HG02970 (cell line): ENCODE data around the gene MYRIP.
"Not testable (repeated sequence)": the region's sequence is repeated elsewhere in the genome, so short reads cannot be mapped to it uniquely, and the experiment has no call there.

Experiments used
- ATAC-seq: cut with Tn5 transposase; IDR thresholded peaks from one replicate; pipeline ENCODE4 v1.9.1; 2021; ENCODE audit warnings: mild to moderate bottlenecking, moderate library complexity, moderate number of reproducible peaks; ENCODE audit not compliant: unreplicated experiment, low FRiP score

Gene MYRIP

DNA sequence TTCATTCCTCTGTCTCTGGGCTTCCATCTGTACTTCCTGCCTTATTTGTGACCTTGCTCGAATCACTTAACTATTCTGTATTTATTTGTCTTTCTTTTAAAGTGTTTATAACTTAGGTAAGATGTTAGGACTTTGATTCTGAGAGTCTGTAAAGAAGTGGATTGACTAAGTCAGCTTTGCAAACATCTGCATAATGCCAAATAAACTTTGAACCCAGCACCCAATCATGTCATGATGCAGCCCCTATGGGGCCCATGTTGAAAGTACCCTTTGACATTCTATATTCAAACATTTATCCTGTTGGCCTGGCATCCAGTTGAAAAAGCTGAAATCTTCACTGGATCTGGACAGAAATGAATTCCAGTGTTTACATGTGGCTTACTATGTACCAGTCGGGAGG is 3.8 kb upstream of the MYRIP start:
- no peak for ATAC-seq

DNA sequence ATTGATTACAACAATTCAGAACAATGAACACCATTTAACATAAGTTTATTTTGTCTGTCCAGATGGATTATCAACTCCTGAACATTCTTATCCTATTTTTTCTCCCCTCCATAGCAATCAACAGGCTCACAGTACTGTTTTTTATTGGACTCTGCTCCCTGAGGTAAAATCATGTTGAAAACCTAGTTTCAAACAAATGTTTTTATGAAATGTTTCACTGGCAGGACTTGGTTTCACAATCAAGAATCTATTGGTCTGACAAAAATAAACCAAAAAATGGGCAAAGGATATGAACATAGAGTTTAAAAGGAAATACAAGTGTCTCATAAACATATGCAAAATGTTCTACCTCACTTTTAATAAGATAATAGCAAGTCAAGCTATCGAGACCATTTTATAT is 2.6 kb upstream of the MYRIP start:
- no peak for ATAC-seq

DNA sequence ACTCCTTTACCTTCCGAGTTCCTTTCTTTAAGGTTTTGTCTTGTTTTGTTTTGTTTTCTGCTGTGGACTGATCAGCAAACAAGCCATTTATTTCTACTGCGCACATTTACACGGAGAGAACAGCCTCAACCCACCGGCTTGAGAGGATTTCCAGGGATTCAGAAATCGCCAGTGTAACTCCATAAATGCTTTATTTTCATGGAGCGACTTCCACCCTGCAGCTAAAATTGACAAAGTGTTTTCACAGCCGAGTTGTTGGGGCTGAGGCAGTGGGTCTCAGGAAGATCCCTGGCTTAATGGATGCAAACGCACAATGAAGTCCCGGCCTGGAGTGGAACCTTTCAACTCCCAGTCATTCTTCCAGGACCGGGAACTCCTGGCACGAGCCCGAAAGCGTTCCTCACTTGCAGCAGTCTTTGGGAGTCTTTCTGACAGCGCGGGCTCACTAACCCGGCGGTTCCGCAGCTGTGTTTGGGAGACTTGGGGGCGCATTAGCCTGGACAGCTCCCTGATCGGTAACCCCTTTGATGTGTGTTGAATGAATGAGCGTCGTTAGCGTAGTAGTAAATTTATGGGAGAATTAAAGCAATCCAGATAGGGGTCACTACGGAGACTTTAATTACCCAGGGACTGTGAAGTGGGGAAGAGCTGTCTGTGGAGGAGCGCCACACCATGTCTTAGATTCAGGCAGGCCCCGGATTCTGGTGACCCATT is 785 bp upstream of the MYRIP start:
- no peak for ATAC-seq

DNA sequence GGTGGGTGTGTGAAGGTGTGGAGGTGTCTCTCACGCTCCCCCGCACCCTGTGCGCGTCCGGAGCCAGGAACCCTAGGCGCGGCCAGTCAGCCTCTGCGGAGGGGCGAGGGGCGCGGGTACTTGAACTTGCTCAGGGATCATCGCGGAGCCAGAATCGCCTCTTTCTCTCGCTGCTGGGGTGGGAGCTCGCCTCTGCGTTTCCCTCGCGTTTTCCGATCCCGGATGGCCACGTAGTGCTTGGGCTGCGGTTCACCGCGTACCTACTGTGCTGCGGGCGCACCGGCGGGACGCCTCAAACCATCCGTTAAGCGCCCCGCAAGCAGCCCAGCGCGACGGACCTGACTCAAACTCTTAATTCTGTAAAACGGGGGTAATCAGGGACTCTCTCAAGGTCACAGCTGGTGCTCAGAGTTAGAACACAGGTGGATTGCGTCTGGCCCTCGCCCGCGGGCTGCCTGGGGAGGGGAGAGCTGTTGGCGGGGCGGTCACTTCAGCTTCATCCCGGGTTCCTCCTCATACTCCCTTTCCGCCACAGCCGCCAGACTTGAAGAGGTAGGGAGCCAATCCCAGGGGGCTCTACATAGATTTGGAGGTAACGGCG is 686 bp downstream of the MYRIP start:
- no peak for ATAC-seq

DNA sequence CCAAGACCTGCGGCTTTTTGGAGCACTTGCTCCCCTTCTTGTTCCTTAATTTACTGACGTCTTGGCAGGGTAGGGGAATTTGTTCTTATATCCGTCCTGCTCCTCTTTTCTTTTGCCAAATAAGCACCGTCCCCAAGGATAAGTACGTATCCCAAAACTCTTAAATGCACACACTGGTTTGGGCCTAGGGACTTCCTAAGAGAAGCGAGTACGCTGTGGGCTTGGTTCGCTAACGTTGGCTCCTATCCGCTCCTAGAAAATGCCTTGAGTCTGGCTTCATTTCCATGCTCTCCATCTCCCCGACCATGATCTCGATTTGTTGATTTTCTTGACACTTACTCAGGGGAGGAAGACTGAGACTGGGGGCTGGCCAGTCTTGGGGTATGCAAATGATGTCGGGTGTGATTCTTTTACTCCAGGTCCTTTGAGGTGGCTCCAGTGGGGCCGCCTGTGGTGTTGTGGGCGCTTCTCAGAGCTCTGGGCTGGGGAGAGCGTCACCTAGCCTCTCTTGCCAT is 1.3 kb downstream of the MYRIP start:
- ATAC-seq, result no peak

DNA sequence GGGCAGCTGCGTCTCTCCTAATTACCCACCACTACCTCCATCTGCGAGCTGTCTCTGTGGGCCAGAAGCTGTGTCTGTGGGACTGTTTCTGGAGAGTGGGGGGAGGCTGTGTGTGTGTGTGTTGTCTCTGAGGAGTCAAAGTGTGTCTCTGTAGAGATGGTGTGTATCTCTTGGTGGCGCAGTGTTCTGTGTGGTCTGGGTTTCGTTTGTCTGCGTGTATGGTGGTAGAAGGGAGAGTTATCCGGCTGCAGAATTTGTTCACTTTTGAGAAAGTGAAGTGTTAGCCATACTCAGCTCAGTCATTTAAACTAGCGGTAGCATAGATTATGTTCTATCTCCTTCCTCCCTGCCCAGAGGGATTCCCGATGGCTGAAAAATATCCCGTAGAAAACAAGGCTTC is 2.2 kb downstream of the MYRIP start:
- no peak for ATAC-seq

DNA sequence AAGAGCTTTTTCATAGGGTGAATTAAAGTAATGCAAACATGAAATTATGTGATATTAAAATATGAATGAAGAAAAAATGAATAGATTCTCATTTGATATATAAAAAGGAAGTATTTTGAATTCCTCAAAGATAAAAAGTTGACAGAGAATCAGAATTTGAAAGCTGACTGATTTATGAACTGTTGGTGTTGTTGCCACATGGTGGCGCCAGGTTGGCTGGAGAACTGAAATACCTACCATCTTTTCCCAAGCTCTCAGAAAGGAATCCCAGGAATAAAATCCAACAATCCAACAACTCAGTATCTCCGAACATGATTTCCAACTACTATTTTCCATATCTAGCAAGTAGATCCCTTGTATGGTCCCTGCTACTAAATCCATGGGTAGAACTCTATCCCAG is 3.1 kb downstream of the MYRIP start:
- no peak for ATAC-seq

DNA sequence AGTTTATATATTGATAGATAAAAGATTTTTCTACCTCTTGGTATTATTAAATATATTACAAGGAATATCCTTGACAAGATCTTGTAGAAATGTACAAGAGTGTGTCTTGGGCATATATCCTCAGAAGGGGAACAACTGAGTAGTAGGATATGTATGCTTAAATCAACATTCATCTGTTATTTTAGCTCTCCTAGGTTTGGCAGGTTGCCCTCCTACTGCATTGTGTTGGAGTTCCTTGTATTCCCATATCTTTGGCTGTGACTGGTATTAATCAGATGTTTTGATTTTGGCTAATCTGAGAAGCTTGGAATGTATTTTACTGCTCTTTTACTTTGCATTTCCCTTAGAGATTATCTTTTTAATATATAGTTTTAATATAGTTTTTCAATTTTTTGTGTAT is 4.6 kb downstream of the MYRIP start:
- ATAC-seq, result no peak

DNA sequence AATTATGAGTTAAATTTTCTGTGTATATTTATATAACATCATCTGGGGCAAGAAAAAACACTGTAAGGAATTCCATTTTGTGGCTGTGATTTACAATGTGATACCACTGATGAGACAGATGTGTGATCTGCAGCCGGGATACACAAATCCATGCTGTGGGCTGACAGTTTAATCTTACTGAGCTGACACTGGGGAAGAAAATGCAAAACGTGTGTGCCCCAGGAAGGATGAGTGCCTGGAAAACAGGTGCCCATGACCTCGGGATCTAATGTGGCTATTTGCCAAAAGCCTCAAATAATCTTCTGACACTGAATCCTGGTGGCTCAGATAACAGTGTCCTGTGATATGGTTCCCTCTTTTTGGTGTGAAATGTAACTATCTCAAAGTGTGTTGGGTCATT is 10.5 kb downstream of the MYRIP start:
- ATAC-seq, result no peak

DNA sequence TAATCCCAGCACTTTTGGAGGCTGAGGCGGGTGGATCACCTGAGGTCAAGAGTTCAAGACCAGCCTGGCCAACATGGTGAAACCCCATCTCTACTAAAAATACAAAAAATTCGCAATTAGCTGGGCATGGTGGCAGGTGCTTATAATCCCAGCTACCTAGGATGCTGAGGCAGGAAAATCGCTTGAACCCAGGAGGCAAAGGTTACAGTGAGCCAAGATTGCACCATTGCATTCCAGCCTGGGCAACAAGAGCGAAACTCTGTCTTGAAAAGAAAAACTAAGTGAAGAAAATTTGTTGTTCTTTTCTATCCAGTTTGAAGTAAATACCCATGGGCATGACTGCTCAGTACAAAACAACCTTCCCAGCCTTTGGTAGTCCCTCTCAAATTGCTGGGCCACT is 24.4 kb downstream of the MYRIP start:
- ATAC-seq, result not testable (repeated sequence)

DNA sequence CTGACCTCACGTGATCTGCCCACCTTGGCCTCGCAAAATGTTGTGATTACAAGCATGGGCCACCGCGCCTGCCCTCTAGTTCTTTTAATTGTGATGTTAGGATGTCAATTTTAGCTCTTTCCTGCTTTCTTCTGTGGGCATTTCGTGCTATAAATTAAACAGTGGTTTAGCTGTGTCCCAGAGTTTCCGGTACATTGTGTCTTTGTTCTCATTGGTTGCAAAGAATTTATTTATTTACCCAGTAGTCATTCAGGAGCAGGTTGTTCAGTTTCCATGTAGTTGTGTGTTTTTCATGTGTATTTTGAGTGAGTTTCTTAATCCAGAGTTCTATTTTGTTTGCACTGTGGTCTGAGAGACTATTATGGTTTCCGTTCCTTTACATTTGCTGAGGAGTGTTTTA is 30.1 kb downstream of the MYRIP start:
- no peak for ATAC-seq

DNA sequence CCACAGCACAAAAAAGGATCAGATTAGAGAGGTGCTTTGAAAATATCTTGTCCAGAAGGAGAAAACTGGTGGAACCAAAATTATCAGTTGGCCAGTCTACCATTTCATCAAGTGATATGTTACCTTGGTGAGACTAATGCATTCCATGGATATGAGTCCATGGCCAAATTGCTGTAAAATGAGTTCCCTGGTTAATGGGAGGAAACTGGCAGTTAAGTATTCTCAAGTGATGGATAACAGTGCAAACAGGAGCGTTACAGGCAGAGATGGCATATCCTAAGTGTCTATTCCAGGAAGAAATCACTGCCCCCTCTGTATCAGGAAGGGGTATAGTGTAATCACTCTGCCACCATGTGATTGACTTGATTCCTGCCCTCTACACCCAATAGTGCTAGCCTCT is 34.0 kb downstream of the MYRIP start:
- ATAC-seq, result no peak

DNA sequence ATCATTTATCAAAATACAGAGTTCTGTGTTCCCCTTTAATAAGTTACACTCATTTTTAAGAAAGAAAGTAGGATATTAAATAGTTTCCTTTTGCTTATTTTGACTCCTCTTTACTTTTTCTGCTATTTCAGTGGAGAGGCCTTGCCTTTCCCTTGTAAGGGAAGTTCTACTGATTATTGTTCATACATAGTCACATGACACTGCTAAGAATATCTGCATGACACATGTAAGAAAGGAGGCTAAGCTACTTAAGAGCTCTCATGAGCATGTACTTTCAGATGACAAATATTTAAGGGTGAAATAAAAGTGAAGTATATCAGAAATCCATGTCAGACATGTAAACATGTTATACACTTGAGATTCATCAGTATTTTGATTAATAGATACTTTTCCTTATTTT is 39.0 kb downstream of the MYRIP start:
- ATAC-seq, result no peak

DNA sequence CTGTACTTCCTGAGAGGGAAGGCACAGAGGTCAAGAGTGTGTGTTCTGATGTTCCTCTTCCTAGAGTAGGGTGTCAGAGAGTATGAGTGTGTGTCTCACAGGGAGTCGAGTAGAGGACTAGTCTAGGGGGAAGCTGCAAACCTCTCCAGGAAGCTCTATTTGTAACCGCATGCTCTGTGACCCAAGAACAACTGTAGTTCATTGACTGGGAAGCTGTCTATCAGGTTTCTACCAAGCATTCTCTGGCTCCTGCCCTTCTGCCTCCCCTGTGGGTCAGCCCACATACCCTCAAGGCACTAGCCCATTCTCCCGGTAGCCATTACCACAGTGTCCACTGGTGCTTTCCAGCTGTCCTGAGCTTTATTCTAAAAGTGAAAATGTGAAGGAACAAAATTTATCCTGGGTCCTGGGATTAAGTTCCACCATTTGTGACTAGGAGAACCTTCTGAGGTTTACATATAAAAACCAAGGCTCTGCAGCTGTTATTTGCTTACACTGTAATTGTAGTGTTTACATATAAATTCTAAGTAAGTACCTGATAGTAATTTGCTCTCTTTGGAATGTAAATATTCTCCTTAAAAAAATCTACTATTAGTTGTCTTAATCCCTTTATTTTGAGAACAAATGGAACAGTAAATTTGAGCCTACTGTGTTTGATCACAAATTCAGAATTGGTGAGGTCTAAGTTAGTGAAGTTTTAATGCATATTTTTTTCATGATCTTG is 40.7 kb downstream of the MYRIP start:
- no peak for ATAC-seq

DNA sequence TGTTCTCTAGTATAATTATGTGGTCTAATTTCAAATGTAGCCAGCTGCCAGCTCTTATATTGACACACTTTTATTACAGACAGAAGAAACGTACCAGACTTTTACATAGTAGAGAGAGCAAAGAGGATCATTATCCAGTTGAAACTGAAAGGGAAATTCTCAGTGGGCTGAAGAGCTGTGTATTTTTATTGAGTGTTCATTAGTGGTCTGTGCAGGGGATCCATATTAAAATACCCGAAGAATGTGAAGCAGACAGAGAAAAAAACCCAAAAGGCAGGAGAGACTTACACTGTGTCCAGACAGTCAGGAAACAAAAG is 41.3 kb downstream of the MYRIP start:
- ATAC-seq, result no peak

DNA sequence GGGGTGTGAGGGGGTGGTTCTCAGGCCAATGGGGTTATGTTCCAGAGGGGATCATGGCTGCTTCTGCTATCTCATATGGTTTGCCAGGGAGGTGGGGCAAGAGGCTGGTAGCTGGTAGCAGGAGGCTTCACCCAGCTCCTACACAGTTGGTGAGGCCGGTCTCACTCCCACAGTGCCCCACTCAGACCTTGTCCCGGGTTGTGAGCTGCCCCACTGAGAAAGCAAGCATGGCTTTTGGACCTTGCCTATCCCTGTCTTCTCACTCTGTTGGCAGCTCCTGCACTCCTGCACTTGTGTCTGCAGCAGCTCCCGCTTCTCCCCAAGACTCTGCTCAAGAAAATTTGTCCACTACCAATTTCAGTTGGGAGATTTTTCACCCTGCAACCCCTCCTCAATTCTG is 46.1 kb downstream of the MYRIP start:
- ATAC-seq, result no peak

DNA sequence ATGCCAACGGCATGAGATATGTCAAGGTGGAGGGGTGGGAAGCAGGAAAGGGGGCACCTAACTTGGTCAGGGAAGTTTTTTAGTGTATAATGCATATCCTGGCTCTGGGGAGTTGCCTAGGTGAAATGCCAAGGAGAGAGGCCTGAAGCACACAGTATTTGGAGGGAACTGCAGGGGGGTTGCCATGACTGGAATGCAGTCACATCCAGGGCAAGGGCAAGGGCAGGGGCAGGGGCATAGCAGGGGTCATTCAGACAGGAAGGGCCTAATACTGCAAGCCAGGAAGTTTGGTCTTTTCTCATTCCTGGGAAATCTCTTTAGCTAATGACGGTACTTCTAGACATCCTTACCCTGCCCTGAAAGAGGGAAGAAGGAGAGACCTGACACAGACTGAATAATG is 60.5 kb downstream of the MYRIP start:
- ATAC-seq, result no peak

DNA sequence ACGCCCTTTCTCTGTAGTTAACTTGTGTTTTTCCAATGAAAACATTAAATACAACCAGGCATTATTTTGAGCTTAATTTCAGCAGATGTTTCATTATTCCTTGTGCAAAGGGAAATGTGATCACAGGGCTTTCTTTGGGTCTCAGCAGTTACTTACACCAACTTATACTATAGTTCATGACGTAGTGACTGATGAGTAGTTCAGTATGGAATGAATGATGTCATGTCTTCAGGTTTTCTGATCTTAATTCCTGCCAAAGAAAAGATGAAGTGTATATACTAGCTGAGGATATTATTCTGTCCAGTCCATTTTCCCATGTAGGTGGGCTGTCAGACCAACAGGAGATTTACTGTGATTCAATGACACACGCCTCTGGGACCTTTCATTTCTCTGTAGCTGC is 61.3 kb downstream of the MYRIP start:
- no peak for ATAC-seq

DNA sequence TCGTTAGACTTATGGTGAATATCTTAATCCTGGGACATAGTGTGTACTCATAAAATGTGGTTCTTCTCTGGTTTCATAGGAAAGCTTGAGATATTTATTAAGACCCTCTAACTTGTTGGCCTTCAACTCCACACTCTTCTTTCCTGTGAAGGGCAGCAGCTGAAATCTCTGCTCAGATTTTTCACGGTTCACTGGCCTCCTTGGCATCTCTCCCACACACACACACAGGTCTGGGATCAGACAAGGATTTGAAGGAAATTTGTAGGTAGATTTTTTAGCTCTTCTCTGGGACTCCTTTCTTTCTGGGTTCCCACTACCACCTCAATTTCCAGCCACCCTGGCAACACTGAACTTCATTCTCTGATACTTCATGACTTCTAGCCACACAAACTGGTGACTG is 70.2 kb downstream of the MYRIP start:
- no peak for ATAC-seq

DNA sequence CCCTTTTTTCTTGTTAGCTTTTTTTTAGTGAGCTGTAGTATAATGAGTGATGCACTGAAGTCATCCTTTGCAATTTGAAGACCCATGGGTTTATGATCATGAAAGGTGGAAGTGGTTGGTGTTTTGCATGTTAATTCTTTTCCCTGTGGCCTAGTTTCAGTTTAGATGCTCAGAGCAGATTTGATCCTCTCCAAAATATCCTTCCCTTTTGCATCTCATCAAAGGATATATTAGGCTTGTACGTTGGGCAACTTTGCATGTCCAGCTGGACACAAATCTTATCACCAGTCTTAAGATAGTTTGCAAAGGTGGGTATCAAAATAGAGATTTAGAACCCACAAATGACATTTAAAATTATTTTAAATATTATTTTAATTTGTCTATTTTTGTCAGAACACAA is 72.7 kb downstream of the MYRIP start:
- no peak for ATAC-seq

DNA sequence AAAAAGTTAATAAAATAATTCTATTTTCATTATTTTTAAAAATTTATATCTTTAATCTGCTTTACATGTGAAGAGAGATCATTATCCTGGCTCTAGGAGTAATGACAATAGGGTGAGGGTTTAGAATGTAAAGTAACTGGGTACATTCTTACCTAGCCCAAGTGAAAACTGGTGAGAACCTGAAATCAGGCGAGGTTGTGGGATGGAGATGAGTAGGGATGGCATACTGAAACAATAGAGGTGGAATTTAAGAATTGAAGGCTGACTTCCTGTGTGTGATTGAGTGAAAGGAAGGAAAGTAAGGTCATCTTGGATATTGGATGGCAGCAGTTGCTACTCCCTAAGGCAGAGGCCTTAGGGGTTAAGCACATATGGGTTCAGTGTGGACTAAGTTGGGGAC is 82.7 kb downstream of the MYRIP start:
- no peak for ATAC-seq

DNA sequence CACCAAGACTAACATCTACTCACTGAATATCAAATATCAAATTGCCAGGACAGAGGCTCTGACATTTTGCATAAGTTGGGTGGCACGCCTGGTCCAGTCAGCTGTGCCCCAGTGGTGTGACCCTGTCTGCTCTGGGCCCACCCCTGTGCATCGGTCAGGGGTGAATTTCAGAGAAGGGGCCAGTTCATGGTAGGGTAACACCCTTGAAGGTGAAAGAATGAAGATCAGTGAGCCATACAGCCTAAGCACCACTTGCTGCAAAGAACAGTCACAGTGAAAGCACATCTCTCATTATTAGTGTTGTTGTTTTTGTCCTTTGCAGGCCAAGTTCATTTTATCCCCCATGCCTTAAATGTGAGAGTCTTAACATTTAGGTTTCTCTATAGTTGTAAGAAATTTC is 86.8 kb downstream of the MYRIP start:
- ATAC-seq, result no peak
